Measurements from ENCODE around the gene ARID1A.

DNA sequence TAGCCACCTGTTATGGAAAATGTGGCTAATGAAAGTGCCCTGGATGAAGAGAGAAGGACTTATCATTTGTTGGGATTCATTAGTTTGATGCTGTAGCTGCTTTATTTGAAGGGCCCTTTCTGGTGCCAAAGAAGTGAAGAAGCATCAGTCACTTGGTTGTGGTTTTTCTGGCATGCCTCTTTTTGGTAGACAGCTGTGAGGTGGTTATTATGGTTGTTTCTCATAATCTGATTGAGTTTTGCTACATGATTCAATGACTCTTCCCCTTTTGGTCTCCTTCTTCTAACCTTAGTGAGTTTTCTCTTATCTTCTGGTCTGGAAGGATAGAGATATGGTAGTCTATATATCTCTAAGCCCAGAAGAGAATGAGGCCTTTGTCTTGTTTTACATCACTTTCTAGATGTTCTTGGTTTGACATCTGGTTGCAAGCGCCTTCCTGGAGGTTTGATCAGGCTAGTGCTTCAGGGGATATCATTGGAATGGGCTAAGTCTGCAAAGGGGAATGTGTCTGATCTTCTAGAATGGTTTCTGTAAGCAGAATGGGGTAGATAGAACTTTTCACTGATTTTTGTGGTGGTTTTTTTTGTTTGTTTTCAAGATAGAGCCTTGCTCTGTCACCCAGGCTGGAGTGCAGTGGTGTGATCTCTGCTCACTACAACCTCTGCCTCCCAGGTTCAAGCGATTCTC, 26.0 kb downstream of the ARID1A start:
- TF ChIP-seq CTCF (IDR thresholded peaks at IDR 0.05) (no peak), POLR2A (IDR thresholded peaks at IDR 0.05) (no peak)

All from thyroid gland (tissue), 4 donors.